Bronchial epithelial cell (primary cell): ENCODE data around the gene ZBTB42. TPM values are rescaled to one million over a fixed set of nuclear protein-coding genes. Genes with fewer than 3 reads are reported as not detected.

Source experiments
- DNase-seq: peaks from one replicate; pipeline ENCODE4 v3.0.0-alpha.2; 2010; ENCODE audit warnings: low read depth
- FAIRE-seq: peaks from 2 replicates; lab custom pipeline; 2011; peaks lifted over from hg19 to GRCh38; lab: Jason Lieb, UNC
- H3K27me3 ChIP-seq: 2 replicates; pipeline ENCODE4 v1.5.1; 2011; ENCODE audit warnings: low read length; ENCODE audit not compliant: control insufficient read depth, insufficient read depth
- H3K36me3 ChIP-seq: 2 replicates; pipeline ENCODE4 v1.5.1; 2011; ENCODE audit warnings: low read length; ENCODE audit not compliant: control insufficient read depth, insufficient read depth
- H3K4me3 ChIP-seq: 2 replicates; pipeline ENCODE4 v1.5.1; 2011; ENCODE audit warnings: mild to moderate bottlenecking, low read depth, low read length, control low read depth
- CTCF ChIP-seq: IDR thresholded peaks from 2 replicates; pipeline ENCODE4 v1.5.1; 2011; ENCODE audit warnings: mild to moderate bottlenecking, moderate library complexity, low read length, control low read depth, inconsistent platforms; ENCODE audit not compliant: insufficient read depth, severe bottlenecking
- total RNA-seq: library from RNA; depleted of rRNA; stranded (reverse); fragments of >200 nt; gene quantifications from 2 replicates; pipeline ENCODE4 v1.2.1, GENCODE V29; 2014

Gene ZBTB42
- total RNA-seq, 1 donor from 2014 or later = 5.3 TPM

- FAIRE-seq (no peak), DNase-seq (no peak)
- Histone ChIP-seq H3K27me3 (no peaks in the 10 kb centered on the region), H3K36me3 (peaks cover 21% of the 10 kb centered on the region), H3K4me3 (peak within 1 kb of the TSS; percentile 74)
- TF ChIP-seq CTCF = no peak
These were observed 5.7 kb upstream of the ZBTB42 start, which contains the start of gene AKT1 for GRCh38 chr14:104794993-104795780. TSS of gene AKT1 (minus strand) at chr14:104795748. CDS start at chr14:104792643, 3,105 bp downstream.

GRCh38 chr14:104795781-104796686, 4.9 kb upstream of the ZBTB42 start:
- Histone ChIP-seq H3K36me3 (peaks cover 15% of the 10 kb centered on the region), H3K4me3 (peak overlapping the region; percentile 74), H3K27me3 (no peaks in the 10 kb centered on the region)
- no peak for TF ChIP-seq CTCF
- DNase-seq = no peak
- no peak for FAIRE-seq

GRCh38 chr14:104796687-104797081, 4.2 kb upstream of the ZBTB42 start:
- TF ChIP-seq CTCF = no peak
- DNase-seq (no peak), FAIRE-seq (no peak)
- no peak overlapping the region for H3K4me3 ChIP-seq
- no peaks in the 10 kb centered on the region for H3K27me3 ChIP-seq
- peaks cover 10% of the 10 kb centered on the region for H3K36me3 ChIP-seq

GRCh38 chr14:104797115-104798044, 3.5 kb upstream of the ZBTB42 start:
- Histone ChIP-seq H3K36me3 (peaks cover 7% of the 10 kb centered on the region), H3K4me3 (no peak overlapping the region), H3K27me3 (no peaks in the 10 kb centered on the region)
- no peak for TF ChIP-seq CTCF
- no peak for FAIRE-seq
- no peak for DNase-seq
